Superior temporal gyrus (tissue), 1 donor: ENCODE measurements around the gene SPEN.
"Not testable (repeated sequence)": the region's sequence is repeated elsewhere in the genome, so short reads cannot be mapped to it uniquely, and the experiment has no call there.

Experiments used
- DNase-seq: peaks from one replicate; pipeline ENCODE4 v3.0.0-alpha.2; 2016; ENCODE audit errors: extremely low spot score

SPEN gene

GRCh38 chr1:15833069-15833679 is 14.3 kb upstream of the SPEN start:
- DNase-seq, result no peak

GRCh38 chr1:15833842-15834405 is 13.6 kb upstream of the SPEN start:
- no peak for DNase-seq

GRCh38 chr1:15834406-15835204 is 12.9 kb upstream of the SPEN start:
- peak; percentile 96 for DNase-seq

GRCh38 chr1:15835205-15835740 is 12.2 kb upstream of the SPEN start:
- DNase-seq, result peak; percentile 58

GRCh38 chr1:15835741-15836510 is 11.6 kb upstream of the SPEN start:
- DNase-seq, result peak; percentile 99

GRCh38 chr1:15836511-15836771 is 11.1 kb upstream of the SPEN start:
- not testable (repeated sequence) for DNase-seq

GRCh38 chr1:15836772-15837669 is 10.5 kb upstream of the SPEN start:
- no peak for DNase-seq

GRCh38 chr1:15837931-15838330 is 9.6 kb upstream of the SPEN start:
- DNase-seq, result no peak

- DNase-seq, result no peak
These were observed 8.8 kb upstream of the SPEN start for GRCh38 chr1:15838721-15839120.

GRCh38 chr1:15843826-15844572 is 3.5 kb upstream of the SPEN start:
- DNase-seq, result peak; percentile 88

- not testable (repeated sequence) for DNase-seq
These were observed 1.5 kb upstream of the SPEN start for GRCh38 chr1:15846056-15846455.

GRCh38 chr1:15847893-15848142 is 311 bp downstream of the SPEN start:
- DNase-seq, result no peak

GRCh38 chr1:15848143-15848928 is 829 bp downstream of the SPEN start:
- peak; percentile 41 for DNase-seq

- DNase-seq, result peak; percentile 92
These were observed 1.6 kb downstream of the SPEN start for GRCh38 chr1:15848929-15849774.

- peak; percentile 77 for DNase-seq
These were observed 2.3 kb downstream of the SPEN start for GRCh38 chr1:15849775-15850324.

GRCh38 chr1:15850471-15851001 is 3.0 kb downstream of the SPEN start:
- DNase-seq, result peak; percentile 65

- DNase-seq, result peak; percentile 86
These were observed 3.9 kb downstream of the SPEN start for GRCh38 chr1:15851210-15852035.
